ENCODE results near the gene TMEM158.

DNA sequence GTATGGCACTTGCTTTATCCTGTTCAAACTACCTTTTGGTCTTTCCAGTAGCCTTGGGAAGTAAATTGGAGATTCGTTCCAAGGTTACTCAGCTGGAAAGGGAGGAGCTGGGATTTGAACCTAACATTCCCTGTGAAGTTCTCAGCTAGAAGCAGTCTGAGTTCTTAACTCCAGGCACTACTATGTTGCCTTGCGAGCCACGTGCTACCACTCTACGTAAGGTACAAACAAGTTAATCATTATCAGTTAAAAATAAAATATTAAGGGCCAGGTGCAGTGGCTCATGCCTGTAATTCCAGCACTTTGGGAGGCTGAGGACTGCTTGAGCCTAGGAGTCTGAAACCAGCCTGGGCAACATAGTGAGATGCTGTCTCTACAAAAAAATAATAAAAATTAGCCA lies 49.2 kb downstream of the TMEM158 start:
- TF ChIP-seq CTCF (IDR thresholded peaks at IDR 0.05) = no peak
- TF ChIP-seq POLR2A (IDR thresholded peaks at IDR 0.05) = no peak
- no peak for TF ChIP-seq EP300 (IDR thresholded peaks at IDR 0.05)
